HG03571 (cell line): Measurements from ENCODE around the gene RASA3.
"Not testable (repeated sequence)": the region's sequence is repeated elsewhere in the genome, so short reads cannot be mapped to it uniquely, and the experiment has no call there.

Experiments
- ATAC-seq: cut with Tn5 transposase; IDR thresholded peaks from one replicate; pipeline ENCODE4 v1.9.1; 2021; ENCODE audit not compliant: unreplicated experiment

RASA3 gene

DNA sequence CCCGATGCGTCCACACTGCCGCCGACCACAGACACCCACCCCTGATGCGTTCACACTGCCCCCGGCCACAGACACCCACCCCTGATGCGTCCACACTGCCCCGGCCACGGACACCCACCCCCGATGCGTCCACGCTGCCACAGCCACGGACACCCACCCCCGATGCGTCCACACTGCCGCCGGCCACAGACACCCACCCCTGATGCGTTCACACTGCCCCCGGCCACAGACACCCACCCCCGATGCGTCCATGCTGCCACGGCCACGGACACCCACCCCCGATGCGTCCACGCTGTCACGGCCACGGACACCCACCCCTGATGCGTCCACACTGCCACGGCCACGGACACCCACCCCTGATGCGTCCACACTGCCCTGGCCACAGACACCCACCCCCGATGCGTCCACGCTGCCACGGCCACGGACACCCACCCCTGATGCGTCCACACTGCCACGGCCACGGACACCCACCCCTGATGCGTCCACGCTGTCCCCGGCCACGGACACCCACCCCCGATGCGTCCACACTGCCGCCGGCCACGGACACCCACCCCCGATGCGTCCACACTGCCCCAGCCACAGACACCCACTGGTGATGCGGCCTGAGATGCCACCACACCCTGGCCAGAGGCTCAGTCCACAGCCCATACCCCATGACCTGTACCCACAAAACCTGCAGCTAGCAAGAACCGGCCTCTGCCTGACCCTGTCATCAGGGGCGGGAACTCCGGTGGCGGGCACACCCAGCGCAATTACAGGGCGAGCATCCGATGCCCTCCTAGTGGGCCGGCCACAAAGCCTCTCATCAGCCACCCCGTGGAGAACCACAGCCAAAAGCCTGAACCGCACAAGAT lies 28.4 kb downstream of the RASA3 start:
- ATAC-seq, result no peak

GRCh38 chr13:114103289-114103621 lies 29.2 kb downstream of the RASA3 start:
- ATAC-seq, result not testable (repeated sequence)

GRCh38 chr13:114102521-114103288 lies 29.7 kb downstream of the RASA3 start:
- ATAC-seq, result no peak

DNA sequence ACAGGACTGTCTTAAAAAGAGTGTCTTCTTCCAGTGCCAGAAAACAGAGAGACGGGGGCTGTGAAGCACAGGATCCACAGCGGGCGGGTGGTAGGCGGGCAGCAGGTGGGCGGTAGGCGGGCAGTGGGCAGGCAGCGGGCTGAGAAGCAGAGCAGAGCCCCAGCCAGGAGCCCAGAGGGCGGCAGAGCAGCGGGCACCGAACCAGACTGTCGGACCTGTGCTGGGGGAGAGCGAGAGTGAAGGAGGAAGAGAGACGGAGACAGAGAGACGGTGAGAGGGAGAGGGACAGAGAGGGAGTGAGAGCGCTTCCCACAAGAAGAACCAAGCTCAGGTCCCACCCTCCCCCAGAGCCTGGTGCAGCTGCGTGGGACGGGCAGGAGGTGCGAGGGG lies 30.3 kb downstream of the RASA3 start:
- no peak for ATAC-seq

DNA sequence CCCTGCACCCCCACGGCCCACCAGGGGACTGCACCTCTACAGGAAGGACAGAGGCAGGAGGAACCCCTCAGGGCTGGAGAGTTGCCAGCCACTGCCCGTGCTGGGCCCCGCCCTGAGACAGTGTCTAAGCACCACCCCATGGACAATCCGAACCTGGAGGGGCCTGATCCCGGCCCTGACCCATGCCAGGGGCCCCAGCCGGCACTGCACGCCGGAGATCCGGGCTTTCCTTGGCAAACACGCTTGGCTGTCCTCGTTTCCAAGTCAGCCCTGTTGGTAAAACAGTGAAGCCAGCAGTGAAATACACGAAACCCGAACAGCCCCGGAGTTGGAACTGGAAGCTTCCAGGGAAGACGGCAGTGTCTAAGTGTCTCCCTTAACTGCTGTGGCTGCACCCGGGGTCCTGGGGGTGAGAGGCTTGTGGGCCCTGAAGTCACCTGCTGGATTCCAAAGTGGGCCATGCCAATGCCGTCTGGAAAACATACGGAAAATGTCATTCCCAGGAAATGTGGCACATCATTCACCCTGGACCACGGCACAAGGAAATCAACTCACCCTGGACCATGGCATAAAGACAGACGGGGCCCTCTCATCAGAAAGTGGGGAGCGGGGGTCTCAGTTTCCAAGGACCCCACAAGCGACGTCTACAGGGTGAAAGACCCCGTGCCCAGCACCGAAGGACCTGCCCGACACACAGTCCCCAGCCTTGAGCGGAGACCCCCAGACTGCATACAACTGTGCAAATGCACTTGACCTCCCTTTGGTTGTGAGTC lies 30.9 kb downstream of the RASA3 start:
- ATAC-seq, result no peak

GRCh38 chr13:114100446-114101357 lies 31.7 kb downstream of the RASA3 start:
- no peak for ATAC-seq

- no peak for ATAC-seq
Measured at GRCh38 chr13:114099918-114100445, 32.4 kb downstream of the RASA3 start.

GRCh38 chr13:114099191-114099590 lies 33.2 kb downstream of the RASA3 start:
- ATAC-seq, result no peak

- not testable (repeated sequence) for ATAC-seq
Measured at GRCh38 chr13:114098689-114099056, 33.8 kb downstream of the RASA3 start.

DNA sequence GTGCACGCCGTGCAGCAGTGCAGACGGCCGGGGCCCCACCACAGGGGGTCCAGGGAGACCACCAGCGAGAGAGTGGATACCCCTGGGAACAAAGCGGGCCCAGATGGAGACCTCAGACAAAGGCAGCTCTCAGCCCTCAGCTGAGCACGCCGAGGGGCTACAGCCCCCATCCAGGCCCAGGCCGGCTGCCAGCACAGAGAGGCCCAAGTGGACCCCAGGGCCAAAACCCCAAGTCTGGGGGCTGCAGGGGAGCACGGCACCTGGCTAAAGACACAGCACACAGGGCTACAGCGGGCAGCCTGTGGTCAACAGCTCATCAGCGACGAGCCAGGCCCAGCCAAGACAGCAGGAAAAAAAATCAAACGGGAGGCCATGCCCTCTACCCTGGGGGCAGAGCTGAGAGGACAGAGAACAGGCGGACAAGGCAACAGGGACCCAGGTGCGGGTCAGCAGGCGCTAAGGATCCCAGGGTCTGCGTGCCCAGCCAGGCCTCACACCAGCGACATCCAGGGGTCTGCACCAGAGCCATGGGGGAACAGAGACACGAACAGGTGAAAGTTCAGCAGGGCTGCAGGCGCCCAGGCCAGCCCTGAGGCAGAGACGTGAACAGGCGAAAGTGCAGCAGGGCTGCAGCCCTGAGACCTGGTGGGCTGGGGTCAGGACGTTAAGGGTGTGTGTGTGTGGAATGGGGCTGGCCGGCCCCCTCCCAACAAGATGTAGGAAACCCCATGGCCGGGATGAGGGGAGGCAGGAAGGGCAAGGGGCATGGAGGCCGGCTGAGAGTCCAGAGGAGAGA lies 34.3 kb downstream of the RASA3 start:
- ATAC-seq, result no peak

DNA sequence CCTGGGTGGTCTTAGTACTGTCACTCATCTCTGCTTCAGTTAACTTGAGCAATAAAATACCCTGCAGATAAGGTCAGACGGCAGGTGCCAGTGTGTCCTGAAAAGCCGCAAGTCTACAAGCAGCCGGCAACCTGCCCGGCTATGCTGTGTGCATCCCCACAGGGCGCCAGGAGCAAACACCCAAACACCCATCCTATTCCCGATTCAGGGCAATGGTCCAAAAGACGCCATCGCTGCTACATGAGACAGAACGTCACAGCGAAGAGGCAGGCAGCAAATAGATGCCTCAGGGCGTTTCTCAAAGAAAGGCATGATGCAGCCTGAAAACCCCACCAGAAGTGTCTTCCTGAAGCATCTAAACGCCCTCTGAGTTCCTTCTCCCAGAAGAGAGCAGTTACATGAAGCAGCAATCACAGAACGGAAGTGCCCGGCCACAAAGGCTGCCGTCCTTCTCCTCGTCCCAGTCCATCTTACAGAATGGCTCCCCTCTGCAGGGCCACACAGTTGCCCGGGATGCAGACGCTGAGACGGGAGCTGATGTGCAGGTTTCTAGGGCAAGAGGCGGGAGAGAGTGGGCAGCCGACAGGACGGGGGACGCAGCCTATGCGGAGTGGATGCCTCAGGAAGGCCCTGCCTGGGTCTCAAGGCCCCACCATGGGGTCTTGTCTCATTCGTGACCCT lies 35.1 kb downstream of the RASA3 start:
- no peak for ATAC-seq

GRCh38 chr13:114096811-114097211 lies 35.6 kb downstream of the RASA3 start:
- ATAC-seq, result no peak

DNA sequence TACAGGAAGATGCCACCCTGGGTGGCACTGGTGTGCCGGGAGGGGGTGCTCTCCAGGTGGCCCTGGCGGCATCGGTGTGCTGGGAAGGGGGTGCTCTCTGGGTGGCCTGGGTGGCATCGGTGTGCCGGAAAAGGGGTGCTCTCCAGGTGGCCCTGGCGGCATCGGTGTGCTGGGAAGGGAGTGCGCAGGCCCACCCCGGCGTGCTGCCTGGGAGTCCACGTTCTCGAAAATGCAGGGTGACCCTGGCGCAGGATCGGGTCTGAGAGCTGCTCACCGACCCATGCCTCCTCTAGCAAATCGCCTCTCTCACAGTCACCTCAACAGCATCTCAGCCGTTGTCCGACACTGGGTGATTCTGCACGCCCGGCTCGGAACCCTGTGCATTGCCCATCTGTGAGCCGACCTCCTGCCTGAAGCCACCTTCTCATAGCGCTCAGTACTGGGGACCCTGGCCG lies 36.4 kb downstream of the RASA3 start:
- no peak for ATAC-seq

GRCh38 chr13:114095486-114095885 lies 36.9 kb downstream of the RASA3 start:
- no peak for ATAC-seq

- no peak for ATAC-seq
Measured at GRCh38 chr13:114093118-114093517, 39.3 kb downstream of the RASA3 start.

GRCh38 chr13:114092468-114092867 lies 40.0 kb downstream of the RASA3 start:
- ATAC-seq, result no peak

DNA sequence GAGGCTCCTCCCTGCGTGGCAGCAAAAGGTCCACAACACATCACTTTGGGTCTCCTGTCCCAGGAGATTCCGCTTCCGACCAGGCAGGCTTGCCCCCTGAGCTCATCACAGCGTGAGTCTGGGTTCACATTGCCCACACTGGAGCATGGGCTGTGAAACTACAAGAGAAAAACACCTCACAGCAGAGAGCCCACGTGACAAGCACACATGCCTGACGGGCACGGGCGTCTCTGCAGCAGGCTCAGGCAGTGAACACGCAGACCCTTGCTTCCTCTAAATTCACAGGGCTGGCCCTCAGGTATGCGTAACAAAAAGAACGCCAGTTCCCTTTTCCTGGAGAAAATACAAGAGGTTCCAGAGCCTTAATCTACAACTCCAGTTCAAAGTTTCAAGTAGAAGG lies 41.9 kb downstream of the RASA3 start:
- ATAC-seq, result no peak

DNA sequence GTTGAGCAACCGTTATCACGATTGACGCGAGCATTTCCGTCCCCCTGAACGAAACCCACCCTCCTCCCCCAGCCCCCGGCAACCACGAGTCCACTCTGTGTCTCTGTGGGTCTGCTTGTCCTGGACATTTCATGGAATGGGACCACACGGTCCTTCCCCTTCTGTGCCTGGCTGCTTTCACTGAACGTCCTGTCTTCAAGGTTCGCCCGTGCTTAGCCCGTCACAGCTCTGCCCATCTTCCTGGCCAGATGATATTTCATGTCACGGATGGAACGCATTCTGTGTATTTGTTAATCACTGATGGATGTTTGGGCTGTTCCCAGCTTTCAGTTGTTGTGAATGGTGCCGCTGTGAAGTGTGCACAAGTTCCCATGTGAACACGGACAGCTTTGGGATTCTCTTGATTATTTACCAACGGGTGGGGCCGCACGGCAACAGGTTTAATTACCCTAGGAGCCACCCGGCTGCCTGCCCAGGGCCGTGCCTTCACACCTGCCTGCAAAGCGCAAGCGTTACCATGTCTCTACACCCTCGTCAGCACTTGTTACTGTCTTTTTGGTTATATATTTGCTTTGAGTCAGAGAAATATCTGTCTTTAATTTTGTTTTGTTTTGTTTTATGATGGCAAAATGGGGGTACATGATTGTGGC lies 42.5 kb downstream of the RASA3 start:
- no peak for ATAC-seq
